ENCODE results near the gene DMXL2.
A peak's percentile ranks its signal among the peaks of the same experiment; 100 is the strongest.
"Not testable (repeated sequence)": the region's sequence is repeated elsewhere in the genome, so short reads cannot be mapped to it uniquely, and the experiment has no call there.

DMXL2 gene

GRCh38 chr15:51623386-51623938 lies 891 bp upstream of the DMXL2 start:
- DNase-seq, result peak; percentile 6

GRCh38 chr15:51621936-51622603 lies 501 bp downstream of the DMXL2 start:
- peak; percentile 48 for DNase-seq

GRCh38 chr15:51621155-51621765 lies 1.3 kb downstream of the DMXL2 start:
- DNase-seq, result no peak

- no peak for DNase-seq
These were observed 1.9 kb downstream of the DMXL2 start for GRCh38 chr15:51620641-51621040.

GRCh38 chr15:51620122-51620521 lies 2.4 kb downstream of the DMXL2 start:
- DNase-seq, result no peak

- DNase-seq, result no peak
These were observed 3.1 kb downstream of the DMXL2 start for GRCh38 chr15:51619331-51620035.

- no peak for DNase-seq
These were observed 4.7 kb downstream of the DMXL2 start for GRCh38 chr15:51617886-51618285.

GRCh38 chr15:51613951-51614350 lies 8.6 kb downstream of the DMXL2 start:
- no peak for DNase-seq

GRCh38 chr15:51612669-51613068 lies 9.9 kb downstream of the DMXL2 start:
- not testable (repeated sequence) for DNase-seq

GRCh38 chr15:51603462-51603948 lies 19.1 kb downstream of the DMXL2 start:
- DNase-seq, result not testable (repeated sequence)

- no peak for DNase-seq
These were observed 19.6 kb downstream of the DMXL2 start for GRCh38 chr15:51603002-51603401.

- no peak for DNase-seq
These were observed 20.1 kb downstream of the DMXL2 start for GRCh38 chr15:51602484-51602883.

GRCh38 chr15:51601801-51602200 lies 20.8 kb downstream of the DMXL2 start:
- no peak for DNase-seq

GRCh38 chr15:51600114-51600513 lies 22.5 kb downstream of the DMXL2 start:
- DNase-seq, result no peak

GRCh38 chr15:51589881-51590568 lies 32.5 kb downstream of the DMXL2 start:
- no peak for DNase-seq

GRCh38 chr15:51588966-51589365 lies 33.6 kb downstream of the DMXL2 start:
- DNase-seq, result no peak

- DNase-seq, result no peak
These were observed 36.6 kb downstream of the DMXL2 start for GRCh38 chr15:51585986-51586385.

- DNase-seq, result no peak
These were observed 41.6 kb downstream of the DMXL2 start for GRCh38 chr15:51580982-51581381.

GRCh38 chr15:51580385-51580784 lies 42.2 kb downstream of the DMXL2 start:
- DNase-seq, result no peak

GRCh38 chr15:51579012-51579411 lies 43.6 kb downstream of the DMXL2 start:
- no peak for DNase-seq

GRCh38 chr15:51577636-51578304 lies 44.8 kb downstream of the DMXL2 start:
- no peak for DNase-seq

- DNase-seq, result peak; percentile 24
These were observed 45.6 kb downstream of the DMXL2 start for GRCh38 chr15:51576911-51577500.
